Activated CD4-positive, alpha-beta T cell treated with anti-CD3 and anti-CD28 coated beads, Interleukin-2, Interleukin-6, amounts not matched to agents 100 ng/mL and 50 ng/mL, durations not matched to agents 16 hours and 8 hours (primary cell): Measurements from ENCODE around the gene CCDC85C.

Source experiments
- DNase-seq: peaks from one replicate; pipeline ENCODE4 v3.0.0-alpha.2; 2020

Gene CCDC85C

GRCh38 chr14:99604766-99605298, 825 bp upstream of the CCDC85C start:
- peak; percentile 8 for DNase-seq

DNA sequence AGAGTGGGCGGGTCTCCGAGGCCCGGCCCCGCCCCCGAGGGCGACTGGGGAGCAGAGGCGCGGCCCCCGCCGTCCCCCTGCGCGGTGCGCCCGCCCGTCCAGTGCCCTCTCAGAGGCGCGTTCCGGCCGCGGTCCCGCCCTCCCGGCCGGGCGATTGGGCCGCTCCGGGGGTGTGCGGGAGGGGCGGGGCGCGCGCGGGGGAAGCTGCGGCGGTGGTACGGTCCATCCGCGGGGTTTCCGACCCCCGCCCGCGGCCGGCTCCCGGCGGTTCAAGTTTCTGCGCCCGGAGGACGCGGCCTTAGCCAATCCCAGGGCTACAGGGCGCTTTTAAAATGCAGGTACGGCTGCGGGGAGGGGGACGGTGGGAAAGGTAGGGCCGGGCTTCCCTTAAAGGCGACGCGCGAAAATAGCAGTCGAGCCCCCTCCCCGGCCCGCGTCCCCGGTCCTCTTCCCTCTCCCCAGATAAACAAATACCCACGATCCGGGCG, 315 bp upstream of the CCDC85C start:
- DNase-seq = peak; percentile 91

DNA sequence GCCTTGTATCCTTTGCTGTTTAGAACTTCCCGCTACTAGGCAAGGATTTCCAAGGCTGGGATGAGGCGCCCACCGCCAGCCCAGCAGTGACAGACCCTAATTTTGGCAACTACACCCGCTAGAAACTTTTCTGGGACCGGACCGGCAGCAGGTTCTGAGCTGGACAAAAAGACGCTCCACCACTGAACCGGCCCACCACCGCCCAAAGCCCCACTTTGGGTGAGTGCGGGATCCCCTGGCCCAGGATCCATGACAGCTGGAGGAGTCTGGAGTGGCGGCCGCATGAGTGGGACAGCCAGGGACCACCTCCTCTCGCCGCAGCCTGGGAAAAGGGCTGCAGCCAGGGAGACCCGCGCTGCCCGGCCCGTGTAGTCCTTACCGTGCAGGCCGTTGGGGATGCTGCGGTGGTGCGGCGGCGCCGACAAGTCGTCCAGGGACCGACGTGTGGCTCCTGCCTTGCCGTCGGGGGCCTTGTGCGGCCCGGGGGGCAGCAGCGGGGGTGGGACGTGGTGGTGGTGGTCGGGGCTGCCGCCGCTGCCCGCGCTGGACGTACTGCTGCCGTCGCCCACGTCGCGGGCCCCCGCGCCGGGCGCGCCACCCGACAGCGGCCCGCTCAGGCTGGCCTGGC, 1.1 kb downstream of the CCDC85C start:
- DNase-seq = no peak

- DNase-seq = no peak
These were observed 1.8 kb downstream of the CCDC85C start for GRCh38 chr14:99602054-99602787.

DNA sequence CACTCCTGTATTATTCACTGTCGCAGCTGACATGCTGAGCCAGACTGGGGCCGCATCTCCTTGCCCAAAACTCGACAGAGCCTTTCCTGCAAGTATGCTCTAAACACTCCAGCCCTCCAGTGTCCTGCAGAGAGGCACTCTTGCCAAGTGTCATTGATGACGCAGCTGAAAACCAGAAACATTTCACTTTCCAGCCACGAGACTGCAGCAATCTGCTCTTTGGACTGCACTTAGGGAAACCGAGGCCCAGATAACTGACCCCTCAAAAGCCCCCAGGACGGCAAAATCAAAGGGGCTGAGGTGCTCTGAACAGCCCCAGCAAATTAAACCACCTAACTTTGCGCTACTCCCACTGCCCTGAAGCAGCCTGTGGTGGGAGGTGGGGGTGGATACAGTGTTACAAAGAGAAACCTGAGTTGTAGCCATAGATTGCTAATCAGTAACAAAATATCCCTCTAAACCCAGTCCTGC, 2.6 kb downstream of the CCDC85C start:
- DNase-seq = no peak

DNA sequence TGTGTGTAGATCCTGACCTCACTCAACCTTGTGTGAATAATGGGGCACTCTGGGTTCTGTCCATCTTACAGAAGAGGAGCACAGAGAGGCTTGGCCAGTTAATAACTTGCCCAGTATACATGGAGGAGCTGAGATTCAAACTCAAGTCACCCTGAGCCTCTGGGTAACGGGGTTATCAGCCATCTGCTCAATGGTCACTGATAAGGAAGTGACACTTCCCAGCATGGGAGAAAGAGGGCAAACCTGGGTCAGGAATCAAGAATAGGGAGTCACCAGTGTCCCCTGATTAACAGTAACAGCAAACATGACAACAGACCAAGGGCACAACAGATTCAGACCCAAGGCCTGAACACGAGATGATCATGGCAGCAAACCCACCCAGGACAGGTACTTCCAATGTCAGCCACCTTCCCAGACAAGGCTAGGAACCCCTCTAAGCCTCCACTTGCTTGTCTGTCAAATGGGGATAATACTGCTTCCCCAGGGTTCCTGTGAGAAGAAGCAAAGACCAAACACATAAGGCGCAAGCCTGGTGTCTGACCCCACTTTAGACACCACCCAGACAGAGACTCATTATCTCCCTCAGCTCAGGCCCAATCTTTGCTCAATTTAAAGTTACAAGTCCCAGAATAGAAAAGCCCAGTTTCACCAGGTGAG, 3.6 kb downstream of the CCDC85C start:
- no peak for DNase-seq

DNA sequence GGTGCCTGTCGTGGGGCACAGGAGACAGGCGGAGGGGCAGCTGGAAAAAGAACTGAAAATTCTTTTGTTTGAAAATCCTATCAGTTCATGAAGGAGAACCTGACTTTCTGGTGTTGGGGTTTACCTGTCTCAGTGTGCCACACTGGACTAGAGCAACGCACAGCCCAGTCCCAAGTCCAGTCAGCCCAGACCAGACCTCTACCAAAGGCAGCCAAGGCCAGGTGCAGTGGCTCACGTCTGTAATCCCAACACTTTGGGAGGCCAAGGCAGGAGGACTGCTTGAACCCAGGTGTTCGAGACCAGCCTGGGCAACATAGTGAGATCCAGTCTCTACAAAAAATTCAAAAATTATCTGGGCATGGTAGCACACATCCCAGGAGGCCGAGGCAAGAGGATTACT, 4.6 kb downstream of the CCDC85C start:
- DNase-seq = no peak

GRCh38 chr14:99598774-99599173, 5.2 kb downstream of the CCDC85C start:
- no peak for DNase-seq

DNA sequence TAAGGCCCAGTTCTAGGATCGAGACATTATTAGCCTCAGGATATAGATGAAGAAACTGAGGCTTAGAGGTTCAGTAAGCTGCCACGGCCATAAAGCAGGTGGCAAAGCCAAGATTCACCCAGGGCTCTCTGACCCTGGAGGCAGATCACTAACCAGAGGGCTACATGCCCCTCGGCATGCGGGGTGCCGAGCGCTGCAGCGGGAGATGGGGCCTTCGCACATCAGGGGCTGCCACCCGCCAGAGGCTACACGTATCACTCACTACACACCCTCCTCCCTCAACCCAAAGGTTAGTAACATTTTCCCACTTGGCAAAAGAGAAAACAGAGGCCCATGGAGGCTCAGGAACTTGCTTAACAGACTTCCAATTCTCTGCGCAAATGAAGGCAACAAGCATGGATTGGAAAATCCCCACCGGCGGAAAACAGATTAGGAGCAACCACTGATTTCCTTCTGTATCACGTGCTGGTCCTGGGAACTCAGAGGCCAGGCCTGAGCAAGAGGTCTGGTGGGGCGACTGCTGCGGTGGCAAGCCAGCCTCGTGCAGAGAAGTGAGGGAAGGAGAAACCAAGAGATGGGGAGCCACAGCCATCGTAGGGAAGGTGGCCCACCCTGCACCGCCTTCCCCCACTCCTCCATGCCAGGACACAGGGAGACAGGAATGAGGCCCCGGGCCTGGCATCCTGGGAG, 6.0 kb downstream of the CCDC85C start:
- DNase-seq = no peak

DNA sequence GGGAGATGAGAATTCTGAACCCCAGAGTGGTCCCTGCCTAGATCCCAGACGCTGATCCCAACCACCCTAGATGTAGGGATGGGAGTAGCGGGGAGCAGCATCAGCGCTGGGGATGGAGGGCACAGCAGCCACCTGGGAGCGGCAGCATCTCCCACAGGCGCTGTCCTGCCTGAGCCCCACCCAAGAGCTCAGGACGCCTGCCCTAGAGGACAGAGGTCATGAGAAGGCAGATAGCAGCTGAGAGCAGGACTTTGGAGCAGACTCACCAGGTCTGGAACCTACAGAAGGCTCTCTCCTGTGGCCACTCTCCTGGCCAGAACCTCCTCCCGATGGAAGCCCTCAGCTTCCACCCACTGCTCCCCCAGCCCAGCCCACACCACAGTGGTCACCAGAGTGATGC, 7.2 kb downstream of the CCDC85C start:
- no peak for DNase-seq

GRCh38 chr14:99596071-99596627, 7.9 kb downstream of the CCDC85C start:
- no peak for DNase-seq

GRCh38 chr14:99595524-99595923, 8.5 kb downstream of the CCDC85C start:
- DNase-seq = no peak

GRCh38 chr14:99595034-99595433, 9.0 kb downstream of the CCDC85C start:
- peak; percentile 74 for DNase-seq

- no peak for DNase-seq
These were observed 9.8 kb downstream of the CCDC85C start for GRCh38 chr14:99593971-99594841.

- DNase-seq = no peak
These were observed 10.9 kb downstream of the CCDC85C start for GRCh38 chr14:99592933-99593753.

DNA sequence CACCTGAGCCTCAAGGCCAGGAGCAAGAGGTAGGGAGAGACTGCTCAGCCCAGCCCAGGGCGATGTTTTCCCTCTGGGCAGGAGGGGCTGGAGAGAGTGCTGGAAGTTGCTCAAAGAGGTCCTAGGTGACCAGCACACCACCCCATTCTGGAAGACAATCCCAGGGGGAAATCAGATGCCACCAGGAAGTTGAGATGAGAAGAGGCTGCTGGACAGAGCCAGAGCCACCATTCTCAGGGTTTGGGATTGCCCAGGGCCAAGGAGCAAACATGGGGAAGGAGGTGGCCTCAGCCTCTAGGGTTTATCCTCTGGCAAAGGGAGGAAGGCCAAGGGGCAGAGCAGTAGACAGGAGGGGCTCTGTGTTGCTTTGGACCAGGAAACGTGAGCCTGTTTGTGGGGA, 11.6 kb downstream of the CCDC85C start:
- no peak for DNase-seq

DNA sequence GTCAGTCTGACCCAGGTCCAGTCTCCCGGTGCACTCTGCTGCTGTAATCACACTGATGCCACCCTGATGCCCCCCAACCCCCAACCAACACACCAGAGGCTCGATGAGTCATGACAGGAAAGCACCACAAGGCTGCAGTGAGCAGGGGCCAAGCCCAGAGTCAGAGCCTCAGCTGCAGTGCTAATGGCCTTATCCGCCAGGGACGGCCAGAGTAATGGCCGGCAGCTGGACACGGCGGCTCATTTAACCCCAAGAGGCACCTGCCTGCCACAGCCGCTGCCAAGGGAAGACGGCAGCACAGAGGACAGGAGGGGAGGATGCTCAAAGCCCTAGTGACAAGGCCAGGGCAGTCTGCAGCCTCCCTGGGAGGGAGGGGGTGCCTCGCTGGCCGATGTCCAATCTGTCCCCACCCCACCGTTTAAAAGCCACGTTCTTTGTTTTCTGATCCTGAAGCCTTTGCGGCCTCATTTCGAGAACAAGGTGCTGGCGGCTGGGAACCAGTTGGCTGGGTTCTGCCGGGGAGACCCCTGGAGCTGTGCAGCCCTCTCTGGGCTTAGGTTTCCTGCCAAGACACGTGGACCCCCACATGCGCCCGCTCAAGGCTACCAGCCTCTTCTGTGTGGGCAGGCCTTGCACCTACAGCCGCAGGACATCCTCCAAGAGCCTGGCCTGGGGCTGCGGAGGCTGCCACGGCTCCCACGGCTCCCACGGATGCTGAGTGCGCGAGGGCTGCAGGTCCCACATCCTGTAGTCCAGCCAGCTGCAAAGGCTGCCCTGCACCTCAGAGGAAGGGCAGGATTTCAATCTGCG, 13.1 kb downstream of the CCDC85C start:
- no peak for DNase-seq

DNA sequence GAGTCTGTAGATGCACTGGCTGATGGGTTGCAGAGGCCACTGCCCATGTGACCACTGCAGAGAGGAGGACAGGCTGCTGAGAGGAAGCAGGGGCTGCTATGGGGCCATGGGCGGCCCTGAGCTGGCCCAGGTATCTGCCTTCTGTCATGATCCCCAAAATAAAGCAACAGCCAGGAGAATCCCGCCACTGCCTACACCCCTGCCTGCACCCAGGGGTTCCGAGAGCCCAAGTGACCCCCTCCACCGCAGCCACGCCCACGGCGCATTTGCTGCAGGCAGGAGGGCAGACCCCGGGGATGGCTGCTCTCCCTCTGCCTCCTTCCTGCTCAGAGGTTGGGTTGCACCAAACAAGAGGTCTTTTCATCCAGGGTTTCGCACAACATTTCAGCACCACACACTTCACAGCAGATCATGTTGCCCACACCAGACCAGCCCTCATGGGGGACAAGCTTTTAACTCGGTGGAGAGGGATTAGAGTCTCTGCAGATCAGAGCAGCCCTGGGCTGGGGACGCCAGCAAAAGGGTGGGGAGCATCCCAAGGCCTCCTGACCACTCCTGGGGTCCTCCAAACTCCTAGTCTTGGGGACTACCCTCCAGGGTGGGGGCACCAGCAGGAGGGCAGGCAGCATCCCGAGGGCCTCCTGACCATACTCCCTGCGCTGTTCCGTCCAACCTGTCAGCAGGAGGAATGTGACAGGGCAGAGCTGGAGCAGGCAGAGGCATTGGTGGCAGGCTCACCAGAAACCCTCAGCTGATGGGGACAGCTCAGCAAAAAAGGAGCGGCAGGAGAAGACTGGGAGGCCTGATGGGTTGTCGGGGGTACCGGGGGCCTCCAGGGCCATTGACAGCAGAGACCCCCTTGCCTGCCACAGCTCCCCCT, 14.1 kb downstream of the CCDC85C start:
- DNase-seq = no peak

- DNase-seq = no peak
These were observed 15.0 kb downstream of the CCDC85C start for GRCh38 chr14:99589031-99589441.
